GM21515 (cell line): ENCODE data around the gene DHCR24.

Source experiments
- ATAC-seq: cut with Tn5 transposase; IDR thresholded peaks from one replicate; pipeline ENCODE4 v1.9.1; 2021; ENCODE audit not compliant: unreplicated experiment

Gene DHCR24

DNA sequence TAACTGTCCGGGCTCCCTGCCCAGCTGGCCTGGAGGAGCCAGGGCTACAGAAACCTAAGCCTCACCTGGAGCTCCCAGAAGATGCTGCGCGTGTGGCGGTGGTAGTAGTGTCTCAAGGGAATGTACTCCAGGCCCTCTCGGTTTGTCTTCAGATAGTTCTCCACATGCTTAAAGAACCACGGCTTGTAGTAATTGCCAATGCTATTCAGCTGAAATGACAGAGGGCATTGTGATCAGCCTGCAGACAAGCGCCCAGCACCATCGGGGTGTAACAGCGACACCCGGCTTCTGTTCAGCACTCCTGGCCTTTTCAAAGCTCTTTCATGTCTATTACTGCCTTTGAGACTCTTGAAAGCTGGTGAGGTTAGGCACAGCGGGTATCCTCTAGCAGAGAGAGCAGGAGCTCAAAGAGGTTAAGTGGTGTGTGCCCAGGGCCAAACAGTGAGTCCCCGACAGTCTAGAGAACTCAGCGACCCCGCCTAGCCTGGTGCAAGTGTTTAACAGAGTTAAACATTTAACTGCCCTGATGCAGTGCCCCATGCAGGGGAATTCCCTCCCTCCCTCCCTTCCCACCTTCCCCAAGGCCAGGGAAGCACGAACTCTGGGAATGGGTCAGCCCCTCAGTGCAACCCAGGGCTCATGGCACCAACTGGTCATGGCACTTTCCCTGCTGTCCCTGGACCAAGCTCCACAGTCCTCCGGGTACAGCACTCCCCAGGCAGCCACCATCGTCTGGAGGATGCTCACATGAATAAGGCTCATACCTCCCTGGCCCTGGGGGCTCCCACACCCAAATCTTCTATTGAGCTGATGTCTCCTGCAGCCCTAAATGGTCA, 21.5 kb downstream of the DHCR24 start:
- ATAC-seq, result no peak

DNA sequence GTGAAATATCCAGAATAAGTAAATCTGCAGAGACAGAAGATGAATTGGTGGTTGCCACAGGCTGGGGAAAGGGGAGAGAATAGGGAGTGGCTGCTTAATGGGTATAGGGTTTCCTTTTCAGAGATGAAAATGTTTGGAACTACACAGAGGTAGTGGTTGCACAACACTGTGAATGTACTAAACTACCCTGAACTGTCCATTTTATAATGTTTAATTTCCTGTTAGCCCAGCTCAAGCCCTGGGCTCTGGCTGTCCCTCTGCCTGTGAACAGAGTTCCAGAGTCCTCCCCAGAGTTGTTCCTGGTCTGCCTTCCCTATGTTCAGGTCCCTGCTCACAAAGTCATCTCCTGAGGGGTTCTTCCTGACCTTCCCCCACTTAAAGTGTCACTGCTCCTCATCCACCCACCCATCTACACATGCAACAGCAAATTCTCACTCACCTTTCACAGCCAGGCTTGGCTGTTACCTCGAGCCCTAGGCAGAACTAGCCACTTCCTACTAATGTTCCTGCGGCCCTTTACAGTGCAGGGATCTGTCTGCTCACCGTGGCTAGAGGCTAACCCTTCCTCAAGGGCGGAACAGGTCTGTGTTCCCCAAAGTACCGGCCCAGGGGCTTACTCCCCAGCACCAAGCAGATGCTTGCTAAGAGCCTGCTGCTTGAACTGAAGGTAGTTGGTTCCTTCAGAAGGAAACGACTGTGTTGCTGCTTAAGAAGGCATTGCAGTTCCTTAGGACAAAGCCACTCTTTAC, 22.4 kb downstream of the DHCR24 start:
- ATAC-seq, result no peak

DNA sequence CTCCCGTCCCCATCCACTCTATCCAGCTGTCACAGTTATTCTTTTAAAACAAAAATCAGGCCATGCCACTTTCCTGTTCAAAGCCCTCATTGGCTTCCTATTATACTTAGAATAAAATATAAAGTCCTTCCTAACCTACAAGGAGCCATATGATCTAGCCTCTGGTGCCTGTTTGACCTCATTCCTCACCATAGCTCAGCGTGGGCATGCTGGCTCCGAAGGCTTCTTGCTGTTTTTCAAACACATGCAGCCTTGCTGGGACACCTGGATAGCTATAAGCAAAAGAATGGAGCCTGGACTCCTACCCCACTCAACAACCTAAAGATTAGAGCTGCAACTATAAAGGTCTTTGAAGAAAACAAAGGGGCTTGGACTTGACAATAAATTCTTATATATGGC, 23.7 kb downstream of the DHCR24 start:
- ATAC-seq, result no peak

DNA sequence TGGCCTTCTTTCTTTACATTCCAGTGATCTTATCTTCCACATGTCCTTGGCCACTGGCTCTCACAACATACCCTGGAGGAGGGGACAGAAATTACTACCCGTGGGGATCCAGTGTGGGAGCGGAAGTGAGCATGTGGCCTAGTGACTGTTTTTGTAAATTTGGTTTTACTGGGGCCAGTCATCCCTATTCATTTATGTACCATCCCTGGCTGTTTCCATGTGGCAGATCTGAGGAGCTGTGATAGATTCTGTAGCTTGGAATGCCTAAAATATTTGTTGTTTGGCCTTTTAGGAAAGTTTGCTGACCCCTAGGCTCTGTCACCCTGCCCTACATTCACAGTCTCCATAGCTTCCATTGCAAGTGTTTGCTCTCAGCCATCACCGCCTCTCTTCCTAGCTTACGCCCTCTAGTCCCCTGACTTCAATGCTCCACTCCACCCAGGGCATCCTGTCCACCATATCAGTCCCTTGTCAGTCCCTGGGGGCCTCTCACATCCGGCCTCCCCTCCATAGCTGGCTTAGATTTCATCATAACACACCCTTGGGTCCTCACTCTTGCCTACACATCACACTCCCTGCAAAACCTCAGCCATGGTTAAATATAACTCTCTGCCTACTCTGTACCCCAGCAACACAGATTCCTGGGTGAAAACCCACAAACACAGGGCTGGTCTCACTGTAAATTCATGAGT, 25.8 kb downstream of the DHCR24 start:
- ATAC-seq, result no peak

DNA sequence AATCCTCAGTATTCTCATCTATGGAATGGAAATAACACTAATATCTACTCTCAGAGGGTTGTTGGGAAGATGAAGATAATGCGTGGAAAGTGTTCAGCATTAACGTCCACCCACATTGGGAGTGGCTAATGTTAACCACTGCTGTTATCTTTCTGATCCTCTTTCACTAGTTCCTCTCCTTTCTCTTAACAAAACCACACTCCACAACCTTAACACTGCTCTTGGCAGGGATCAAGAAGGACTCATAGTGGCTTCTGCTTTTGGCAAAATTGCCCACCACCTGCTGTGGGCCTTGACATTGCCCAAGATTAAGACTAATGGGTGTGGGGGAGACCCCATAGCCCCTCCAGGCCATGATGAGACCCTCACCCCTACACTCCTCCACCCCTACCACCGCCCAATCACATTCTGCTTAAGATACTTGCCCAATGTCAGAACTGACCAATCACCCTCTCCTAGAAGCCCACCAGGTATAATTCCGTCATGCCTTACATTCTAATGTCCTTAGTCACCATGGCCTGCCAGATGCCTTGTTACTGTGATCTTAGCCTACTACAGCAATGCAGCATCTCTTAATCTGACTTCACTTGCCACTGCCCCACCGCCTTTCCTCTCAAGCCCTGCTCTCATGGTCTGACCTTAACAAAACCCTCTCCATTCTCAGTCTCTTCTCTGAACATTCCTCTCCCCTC, 27.1 kb downstream of the DHCR24 start:
- no peak for ATAC-seq

- ATAC-seq, result no peak
Measured at GRCh38 chr1:54857746-54858561, 29.0 kb downstream of the DHCR24 start.

- ATAC-seq, result no peak
Measured at GRCh38 chr1:54857141-54857540, 29.9 kb downstream of the DHCR24 start.

GRCh38 chr1:54854381-54855020, 32.5 kb downstream of the DHCR24 start:
- ATAC-seq, result no peak

GRCh38 chr1:54853793-54854370, 33.1 kb downstream of the DHCR24 start:
- ATAC-seq, result no peak

DNA sequence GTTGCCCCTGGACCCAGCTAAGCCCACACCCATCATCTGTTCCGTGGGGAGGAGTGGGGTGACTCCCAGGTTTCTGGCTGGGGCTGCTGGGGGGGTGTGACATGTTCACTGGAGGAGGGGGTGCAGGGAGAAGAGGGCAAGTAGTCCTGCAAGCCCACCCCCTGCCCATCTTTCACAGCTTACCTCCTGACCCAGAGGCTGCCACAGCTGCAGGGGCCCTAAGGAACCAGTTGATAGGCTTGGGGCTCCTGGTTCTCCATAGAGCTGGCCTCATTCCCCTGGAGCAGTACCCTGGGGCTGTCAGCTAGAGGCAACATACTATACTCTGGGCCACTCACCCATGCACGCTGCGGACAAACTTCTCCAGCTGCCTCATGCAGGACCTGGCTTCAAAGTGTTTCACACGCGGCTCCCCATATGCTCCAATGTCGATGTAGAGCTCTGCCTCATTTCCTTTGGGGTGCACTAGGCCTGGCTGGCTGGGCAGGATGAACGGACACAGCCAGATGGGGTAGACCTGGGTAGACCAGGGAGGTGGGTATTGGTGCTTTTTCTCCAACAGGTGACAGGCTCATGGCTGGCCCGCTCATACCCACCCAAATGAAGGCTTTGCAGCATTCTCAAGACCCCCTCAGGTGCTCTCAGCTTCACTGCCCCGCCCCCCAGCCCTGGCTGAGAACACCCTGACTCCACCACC, 33.8 kb downstream of the DHCR24 start:
- no peak for ATAC-seq

DNA sequence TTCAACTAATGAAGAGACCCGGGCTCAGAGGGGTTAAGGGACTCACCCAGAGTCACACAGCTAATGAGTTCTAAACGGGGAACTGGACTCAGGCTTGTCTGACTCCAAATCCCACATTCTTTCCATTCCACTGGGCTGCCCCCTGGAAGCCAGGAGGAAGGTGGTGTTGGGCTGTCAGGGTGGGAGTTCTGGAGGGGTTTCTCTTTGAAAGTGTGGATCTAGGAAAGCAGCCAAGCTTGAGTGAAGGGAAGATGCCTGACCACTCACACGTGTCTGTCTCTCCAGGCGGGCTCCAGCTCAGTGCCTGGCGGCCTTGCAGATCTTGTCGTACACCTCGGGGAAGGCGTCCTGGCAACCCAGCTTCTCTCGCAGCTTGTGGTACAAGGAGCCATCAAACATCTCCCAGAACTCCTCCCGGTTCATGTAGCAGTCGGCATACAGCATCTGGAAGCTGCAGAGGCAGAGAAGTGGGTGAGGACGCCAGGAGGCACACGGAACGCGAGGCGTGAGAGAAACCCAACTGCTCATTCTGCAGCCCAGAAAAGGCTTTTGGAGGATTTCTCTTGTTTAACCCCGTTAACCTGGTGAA, 35.0 kb downstream of the DHCR24 start:
- ATAC-seq, result no peak

DNA sequence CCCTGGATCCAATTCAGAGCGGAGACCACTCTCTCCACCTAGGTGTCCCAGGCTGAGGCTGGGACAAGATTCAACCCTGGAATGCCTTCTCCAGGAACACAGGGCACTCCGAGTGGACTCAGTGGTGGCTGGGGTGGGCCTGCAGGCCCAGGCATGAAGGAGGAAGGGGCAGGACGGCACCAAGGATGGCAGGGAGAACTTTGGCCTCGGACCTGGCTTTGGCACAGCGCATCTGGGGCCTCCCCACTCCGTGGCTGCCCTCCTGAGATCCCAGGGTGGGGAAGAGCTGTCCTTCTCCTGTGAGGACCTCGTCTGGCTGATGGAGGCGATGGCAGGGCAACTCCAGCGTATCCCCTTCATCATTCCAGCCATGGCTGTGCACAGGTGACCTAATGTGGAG, 35.6 kb downstream of the DHCR24 start:
- no peak for ATAC-seq

DNA sequence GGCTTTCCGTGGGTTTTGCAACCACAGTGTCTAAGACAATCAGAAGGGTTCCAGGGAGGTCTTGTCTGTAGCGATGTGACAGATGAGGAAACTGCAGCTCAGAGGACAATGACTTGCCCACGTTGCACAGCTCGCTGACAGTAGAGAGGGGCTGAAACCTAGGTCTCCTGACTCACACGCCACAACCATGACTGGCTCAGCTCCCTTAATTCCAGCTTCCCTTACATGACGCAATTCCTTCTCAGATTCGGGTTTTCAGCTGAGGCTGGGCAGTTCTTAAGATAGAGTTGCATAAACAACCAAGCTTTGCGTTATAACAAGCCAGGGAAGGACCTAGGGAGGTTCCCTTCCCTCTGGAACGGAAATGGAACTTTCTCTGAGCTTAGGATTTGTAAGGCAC, 36.3 kb downstream of the DHCR24 start:
- no peak for ATAC-seq

- ATAC-seq, result no peak
Measured at GRCh38 chr1:54850069-54850730, 36.8 kb downstream of the DHCR24 start.

DNA sequence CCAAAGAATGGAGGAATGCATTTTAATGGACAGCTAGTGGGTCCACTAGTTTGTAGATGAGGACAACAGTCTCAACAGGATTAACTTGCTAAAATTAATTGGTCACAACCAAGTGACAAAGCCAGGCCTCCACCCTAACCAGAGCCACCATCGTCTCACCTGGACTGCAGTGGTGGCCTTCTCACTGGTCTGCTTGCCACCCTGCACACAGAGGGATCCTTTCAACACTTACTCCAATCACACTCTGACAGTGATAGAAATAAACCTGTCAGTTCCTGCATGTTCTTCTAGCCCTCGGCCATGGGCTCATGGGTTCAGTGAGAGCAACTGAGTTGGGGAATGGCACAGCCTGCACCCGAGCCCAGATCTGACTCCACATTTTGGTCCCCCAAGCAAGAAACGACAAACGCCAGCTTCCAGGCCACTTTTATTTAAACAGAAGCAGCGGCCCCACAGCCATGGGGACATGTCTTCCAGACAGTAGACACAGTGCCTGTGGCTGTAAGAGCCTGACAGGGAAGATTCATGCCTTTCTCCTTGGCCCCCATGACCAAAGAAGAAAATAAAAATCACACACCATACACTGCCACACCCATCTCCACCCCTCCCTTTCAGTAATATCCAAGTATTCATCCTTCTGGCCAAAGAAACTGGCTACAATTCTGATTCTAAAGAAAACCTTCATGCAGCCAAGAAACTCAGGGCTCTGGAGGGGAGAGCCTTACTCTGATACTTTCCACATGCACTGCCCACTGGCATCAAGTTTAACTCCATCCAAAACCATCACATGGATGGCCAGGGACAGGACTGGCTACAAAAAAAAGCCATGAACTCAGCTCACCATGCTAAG, 37.6 kb downstream of the DHCR24 start:
- ATAC-seq, result no peak

DNA sequence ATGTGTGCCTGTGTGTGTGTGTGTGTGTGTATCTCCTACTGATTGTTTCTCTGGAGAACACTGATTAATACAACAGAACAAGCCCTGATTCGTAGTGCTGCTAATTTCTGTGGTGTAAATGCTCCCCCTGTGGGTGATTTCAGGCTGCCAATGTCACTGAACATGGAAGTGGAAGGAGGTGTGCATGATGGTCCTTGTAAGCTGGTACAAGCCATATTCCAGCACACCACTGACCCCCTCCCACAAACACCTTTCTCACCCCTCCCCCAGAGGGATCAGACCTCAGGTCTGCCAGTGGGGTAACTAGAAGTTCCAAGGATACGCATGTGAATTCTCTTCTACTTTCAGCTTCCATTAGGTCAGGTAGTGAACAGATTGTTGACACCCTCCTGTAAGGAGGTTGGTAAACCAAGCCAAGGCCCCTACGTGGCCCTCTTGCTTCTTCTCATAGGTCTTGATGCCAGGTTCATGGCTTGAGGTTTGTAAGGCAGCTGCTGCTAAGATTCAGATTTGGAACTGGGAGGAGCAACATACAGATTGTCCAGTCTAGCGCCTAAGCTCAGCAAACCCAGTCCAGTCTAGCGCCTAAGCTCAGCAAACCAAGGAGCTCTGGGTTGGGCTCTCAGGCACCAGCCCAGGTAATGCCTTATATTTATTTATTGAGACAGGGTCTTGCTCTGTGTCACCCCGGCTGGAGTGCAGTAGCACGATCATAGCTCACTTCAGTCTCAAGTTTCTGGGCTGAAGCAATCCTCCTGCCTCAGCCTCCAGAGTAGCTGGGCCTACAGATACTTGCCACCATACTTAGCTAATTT, 38.7 kb downstream of the DHCR24 start:
- no peak for ATAC-seq
